NCI-H2171 treated with DMSO at 0.1 percent for 48 hours (cell line): Measurements from ENCODE around the gene MYO15A.

Source experiments
- DNase-seq: peaks from one replicate; lab custom pipeline; 2025; lab: John Stamatoyannopoulos, UW

Gene MYO15A

GRCh38 chr17:18105595-18105994 is 3.0 kb upstream of the MYO15A start:
- DNase-seq, result no peak

- DNase-seq, result no peak
Observed at GRCh38 chr17:18106211-18106610, 2.3 kb upstream of the MYO15A start.

- peak; percentile 41 for DNase-seq
Observed at GRCh38 chr17:18107061-18107790, 1.3 kb upstream of the MYO15A start.

- no peak for DNase-seq
Observed at GRCh38 chr17:18107971-18108370, 585 bp upstream of the MYO15A start.

- no peak for DNase-seq
Observed at GRCh38 chr17:18109935-18110485, 1.5 kb downstream of the MYO15A start.

- no peak for DNase-seq
Observed at GRCh38 chr17:18110636-18111145, 2.1 kb downstream of the MYO15A start.

GRCh38 chr17:18111330-18111971 is 2.9 kb downstream of the MYO15A start:
- DNase-seq, result no peak

- DNase-seq, result no peak
Observed at GRCh38 chr17:18115517-18115916, 7.0 kb downstream of the MYO15A start.

- DNase-seq, result no peak
Observed at GRCh38 chr17:18116078-18116477, 7.5 kb downstream of the MYO15A start.

GRCh38 chr17:18117533-18117932 is 9.0 kb downstream of the MYO15A start:
- DNase-seq, result no peak

- no peak for DNase-seq
Observed at GRCh38 chr17:18117982-18118975, 9.7 kb downstream of the MYO15A start.

GRCh38 chr17:18119166-18119745 is 10.7 kb downstream of the MYO15A start:
- no peak for DNase-seq

GRCh38 chr17:18119938-18120337 is 11.4 kb downstream of the MYO15A start:
- DNase-seq, result no peak

- no peak for DNase-seq
Observed at GRCh38 chr17:18120461-18121017, 12.0 kb downstream of the MYO15A start.

- DNase-seq, result no peak
Observed at GRCh38 chr17:18121144-18121910, 12.8 kb downstream of the MYO15A start.

- no peak for DNase-seq
Observed at GRCh38 chr17:18122990-18123753, 14.6 kb downstream of the MYO15A start.

GRCh38 chr17:18124345-18125126 is 16.0 kb downstream of the MYO15A start:
- no peak for DNase-seq

- no peak for DNase-seq
Observed at GRCh38 chr17:18129041-18129502, 20.5 kb downstream of the MYO15A start.

GRCh38 chr17:18132711-18133110 is 24.2 kb downstream of the MYO15A start:
- no peak for DNase-seq
